Vagina (tissue), 2 donors: Measurements from ENCODE around the gene ANGPT4. TPM values are rescaled to one million over a fixed set of nuclear protein-coding genes. Genes with fewer than 3 reads are reported as not detected.

ENCODE experiments used
- DNase-seq, 2 donors: peaks; one replicate each; pipeline ENCODE4 v3.0.0-alpha.2; 2017; ENCODE audit errors: extremely low spot score in 2 of 2
- H3K27ac ChIP-seq: fragments of 200-600 bp; sonication (generic); one replicate; pipeline ENCODE4 v1.5.1; 2019
- H3K27me3 ChIP-seq: fragments of 200-600 bp; sonication (generic); one replicate; pipeline ENCODE4 v1.5.1; 2019
- H3K36me3 ChIP-seq, 2 donors: fragments of 200-600 bp; sonication (generic); one replicate each; pipeline ENCODE4 v1.5.1; 2017 to 2019
- H3K4me1 ChIP-seq: fragments of 200-600 bp; sonication (generic); one replicate; pipeline ENCODE4 v1.5.1; 2019
- H3K4me3 ChIP-seq, 2 donors: fragments of 200-600 bp; sonication (generic); 1 replicate in 1 of 2; 2 replicates in 1 of 2; pipeline ENCODE4 v1.5.1; 2016 to 2019
- H3K9me3 ChIP-seq: fragments of 200-600 bp; sonication (generic); one replicate; pipeline ENCODE4 v1.5.1; 2019
- POLR2A ChIP-seq, 2 donors: fragments of 450-650 bp; IDR thresholded peaks; one replicate each; pipeline ENCODE4 v1.6.1; 2017; ENCODE audit warnings: antibody characterized with exemption in 2 of 2, mild to moderate bottlenecking in 2 of 2, moderate library complexity in 2 of 2
- POLR2AphosphoS5 ChIP-seq, 2 donors: sonication (generic); formaldehyde crosslinking; IDR thresholded peaks; one replicate each; pipeline ENCODE4 v1.9.0; 2017; ENCODE audit warnings: antibody characterized with exemption in 2 of 2, mild to moderate bottlenecking in 2 of 2, low read depth in 1 of 2; ENCODE audit not compliant: insufficient read depth in 1 of 2
- intact Hi-C: fragments of 100-400 bp; cut with DNase I; formaldehyde crosslinking; loops from one replicate; pipeline ENCODE4 v1.15.1; 2023
- total RNA-seq: library from RNA; depleted of rRNA; stranded (reverse); fragments of >200 nt; gene quantifications from one replicate; pipeline ENCODE4 v1.2.3, GENCODE V29; 2016
- TF ChIP-seq, protein P1 (sequence below), 3 experiments: fragments of 450-650 bp in 2 of 3; fragments of 200-600 bp in 1 of 3; sonication (generic) in 1 of 3; IDR thresholded peaks; one replicate each; pipeline ENCODE4 v1.5.1; 2017 to 2019; ENCODE audit warnings: antibody characterized with exemption in 3 of 3, mild to moderate bottlenecking in 2 of 3, moderate library complexity in 2 of 3

The ANGPT4 gene
- total RNA-seq, 1 donor from 2014 or later, result 0.98 TPM

- no peaks in the 10 kb centered on the region for H3K4me1 ChIP-seq
- no peak for TF ChIP-seq POLR2A (IDR thresholded peaks at IDR 0.05)
- TF ChIP-seq, protein P1, sequence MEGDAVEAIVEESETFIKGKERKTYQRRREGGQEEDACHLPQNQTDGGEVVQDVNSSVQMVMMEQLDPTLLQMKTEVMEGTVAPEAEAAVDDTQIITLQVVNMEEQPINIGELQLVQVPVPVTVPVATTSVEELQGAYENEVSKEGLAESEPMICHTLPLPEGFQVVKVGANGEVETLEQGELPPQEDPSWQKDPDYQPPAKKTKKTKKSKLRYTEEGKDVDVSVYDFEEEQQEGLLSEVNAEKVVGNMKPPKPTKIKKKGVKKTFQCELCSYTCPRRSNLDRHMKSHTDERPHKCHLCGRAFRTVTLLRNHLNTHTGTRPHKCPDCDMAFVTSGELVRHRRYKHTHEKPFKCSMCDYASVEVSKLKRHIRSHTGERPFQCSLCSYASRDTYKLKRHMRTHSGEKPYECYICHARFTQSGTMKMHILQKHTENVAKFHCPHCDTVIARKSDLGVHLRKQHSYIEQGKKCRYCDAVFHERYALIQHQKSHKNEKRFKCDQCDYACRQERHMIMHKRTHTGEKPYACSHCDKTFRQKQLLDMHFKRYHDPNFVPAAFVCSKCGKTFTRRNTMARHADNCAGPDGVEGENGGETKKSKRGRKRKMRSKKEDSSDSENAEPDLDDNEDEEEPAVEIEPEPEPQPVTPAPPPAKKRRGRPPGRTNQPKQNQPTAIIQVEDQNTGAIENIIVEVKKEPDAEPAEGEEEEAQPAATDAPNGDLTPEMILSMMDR (IDR thresholded peaks at IDR 0.05), result no peak
- no peak for TF ChIP-seq POLR2AphosphoS5 (IDR thresholded peaks at IDR 0.05; ENCODE audit: insufficient read depth in 1 of 2, low read depth in 1 of 2)
- H3K9me3 ChIP-seq, result no peaks in the 10 kb centered on the region
- no peaks in the 10 kb centered on the region for H3K27me3 ChIP-seq
- no peak overlapping the region for H3K27ac ChIP-seq
- no peak overlapping the region for H3K4me3 ChIP-seq
- peak; percentile 54 to 70 for DNase-seq
- H3K36me3 ChIP-seq, result no peaks in the 10 kb centered on the region
- intact Hi-C loops, result no loop called here
These were observed 94.4 kb downstream of the ANGPT4 start for GRCh38 chr20:821731-822065.

- Histone ChIP-seq H3K27me3 (no peaks in the 10 kb centered on the region), H3K4me3 (no peak overlapping the region), H3K27ac (no peak overlapping the region), H3K4me1 (no peaks in the 10 kb centered on the region), H3K36me3 (no peaks in the 10 kb centered on the region), H3K9me3 (no peaks in the 10 kb centered on the region)
- peak in 1 of 2 donors; percentile 19 for DNase-seq
- intact Hi-C loops, result no loop called here
- TF ChIP-seq POLR2AphosphoS5 (IDR thresholded peaks at IDR 0.05; ENCODE audit: insufficient read depth in 1 of 2, low read depth in 1 of 2), result no peak
- no peak for TF ChIP-seq POLR2A (IDR thresholded peaks at IDR 0.05)
- TF ChIP-seq, protein P1 (IDR thresholded peaks at IDR 0.05), result no peak
These were observed 94.9 kb downstream of the ANGPT4 start for GRCh38 chr20:821046-821730.

- Histone ChIP-seq H3K4me1 (no peaks in the 10 kb centered on the region), H3K4me3 (no peak overlapping the region), H3K27me3 (no peaks in the 10 kb centered on the region), H3K27ac (no peak overlapping the region), H3K9me3 (no peaks in the 10 kb centered on the region), H3K36me3 (no peaks in the 10 kb centered on the region)
- TF ChIP-seq POLR2AphosphoS5 (IDR thresholded peaks at IDR 0.05; ENCODE audit: insufficient read depth in 1 of 2, low read depth in 1 of 2), result no peak
- TF ChIP-seq, protein P1 (IDR thresholded peaks at IDR 0.05), result no peak
- TF ChIP-seq POLR2A (IDR thresholded peaks at IDR 0.05), result no peak
- intact Hi-C loops, result no loop called here
- peak in 1 of 2 donors; percentile 11 for DNase-seq
These were observed 95.7 kb downstream of the ANGPT4 start for GRCh38 chr20:820323-820953.

Other genes with a start within 250 kb of the ANGPT4 start
- gene SCRT2, start 240.5 kb downstream of the ANGPT4 start, total RNA-seq, result not detected
- gene SLC52A3, start 147.8 kb downstream of the ANGPT4 start, total RNA-seq, result 1.7 TPM
- gene FAM110A, start 82.6 kb downstream of the ANGPT4 start, total RNA-seq, result 11.8 TPM
- gene RSPO4, start 86.0 kb upstream of the ANGPT4 start, total RNA-seq, result not detected
- 52.8 TPM for gene PSMF1, start 202.3 kb upstream of the ANGPT4 start, total RNA-seq